ENCODE data around the gene SGSM1.

SGSM1 gene

GRCh38 chr22:24805790-24806662 is at the start of gene SGSM1:
TSS of gene SGSM1 (plus strand) at chr22:24806211. CDS start at chr22:24806326, 115 bp downstream.
- peak; percentile 36 for DNase-seq

- DNase-seq: peak; percentile 20
Measured at GRCh38 chr22:24758164-24758799, 47.7 kb upstream of the SGSM1 start.

GRCh38 chr22:24759765-24760164 is 46.2 kb upstream of the SGSM1 start:
- DNase-seq: no peak

- DNase-seq: no peak
Measured at GRCh38 chr22:24760708-24761306, 45.2 kb upstream of the SGSM1 start.

GRCh38 chr22:24761888-24762675 is 43.9 kb upstream of the SGSM1 start:
- DNase-seq: no peak

- no peak for DNase-seq
Measured at GRCh38 chr22:24763872-24764485, 42.0 kb upstream of the SGSM1 start.

- DNase-seq: no peak
Measured at GRCh38 chr22:24765166-24765565, 40.8 kb upstream of the SGSM1 start.

- peak; percentile 17 for DNase-seq
Measured at GRCh38 chr22:24768537-24769374, 37.3 kb upstream of the SGSM1 start.

- DNase-seq: no peak
Measured at GRCh38 chr22:24772493-24773220, 33.4 kb upstream of the SGSM1 start.

GRCh38 chr22:24775769-24776492 is 30.1 kb upstream of the SGSM1 start:
- DNase-seq: no peak

GRCh38 chr22:24776525-24776924 is 29.5 kb upstream of the SGSM1 start:
- no peak for DNase-seq

GRCh38 chr22:24789516-24789915 is 16.5 kb upstream of the SGSM1 start:
- no peak for DNase-seq

- no peak for DNase-seq
Measured at GRCh38 chr22:24791362-24791761, 14.6 kb upstream of the SGSM1 start.

- no peak for DNase-seq
Measured at GRCh38 chr22:24796056-24796455, 10.0 kb upstream of the SGSM1 start.

GRCh38 chr22:24796860-24797259 is 9.2 kb upstream of the SGSM1 start:
- no peak for DNase-seq

GRCh38 chr22:24801901-24802465 is 4.0 kb upstream of the SGSM1 start:
- no peak for DNase-seq

- DNase-seq: peak; percentile 9
Measured at GRCh38 chr22:24803064-24803542, 2.9 kb upstream of the SGSM1 start.

GRCh38 chr22:24806663-24807001 is 621 bp downstream of the SGSM1 start:
- DNase-seq: no peak

GRCh38 chr22:24807284-24807950 is 1.4 kb downstream of the SGSM1 start:
- no peak for DNase-seq
